Upper lobe of left lung (tissue), 4 donors: ENCODE measurements around the gene ARX.

Source experiments
- EP300 ChIP-seq, 4 donors: sonication (generic); formaldehyde crosslinking; IDR thresholded peaks; one replicate each; pipeline ENCODE4 v1.5.1; 2017; ENCODE audit warnings: antibody characterized with exemption in 4 of 4, control low read depth in 2 of 4
- TF ChIP-seq, protein P1 (sequence below), 6 experiments: fragments of 450-650 bp in 4 of 6; fragments of 200-600 bp in 2 of 6; sonication (generic) in 2 of 6; IDR thresholded peaks; one replicate each; pipeline ENCODE4 v1.5.1; 2016 to 2019; ENCODE audit warnings: antibody characterized with exemption in 6 of 6

DNA sequence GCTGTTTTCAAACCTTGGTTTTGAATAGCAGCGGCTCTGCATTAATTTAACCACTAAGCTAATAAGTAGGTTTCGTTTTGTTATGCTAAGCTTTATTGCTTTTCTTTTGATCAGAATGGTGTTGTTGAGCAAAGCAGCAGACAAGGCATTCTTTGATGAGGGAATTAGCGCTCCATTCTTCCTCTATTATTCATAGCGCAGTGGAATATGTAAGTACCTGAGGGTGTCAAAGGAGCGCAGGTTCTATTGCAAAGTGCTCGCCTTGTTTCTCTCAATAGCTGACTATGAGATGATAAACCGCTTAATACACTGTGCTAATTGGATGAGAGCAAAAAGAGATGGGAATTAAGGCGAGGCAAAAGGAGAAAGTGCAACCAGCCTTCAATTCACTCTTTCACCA, 16.3 kb downstream of the ARX start:
- TF ChIP-seq, protein P1, sequence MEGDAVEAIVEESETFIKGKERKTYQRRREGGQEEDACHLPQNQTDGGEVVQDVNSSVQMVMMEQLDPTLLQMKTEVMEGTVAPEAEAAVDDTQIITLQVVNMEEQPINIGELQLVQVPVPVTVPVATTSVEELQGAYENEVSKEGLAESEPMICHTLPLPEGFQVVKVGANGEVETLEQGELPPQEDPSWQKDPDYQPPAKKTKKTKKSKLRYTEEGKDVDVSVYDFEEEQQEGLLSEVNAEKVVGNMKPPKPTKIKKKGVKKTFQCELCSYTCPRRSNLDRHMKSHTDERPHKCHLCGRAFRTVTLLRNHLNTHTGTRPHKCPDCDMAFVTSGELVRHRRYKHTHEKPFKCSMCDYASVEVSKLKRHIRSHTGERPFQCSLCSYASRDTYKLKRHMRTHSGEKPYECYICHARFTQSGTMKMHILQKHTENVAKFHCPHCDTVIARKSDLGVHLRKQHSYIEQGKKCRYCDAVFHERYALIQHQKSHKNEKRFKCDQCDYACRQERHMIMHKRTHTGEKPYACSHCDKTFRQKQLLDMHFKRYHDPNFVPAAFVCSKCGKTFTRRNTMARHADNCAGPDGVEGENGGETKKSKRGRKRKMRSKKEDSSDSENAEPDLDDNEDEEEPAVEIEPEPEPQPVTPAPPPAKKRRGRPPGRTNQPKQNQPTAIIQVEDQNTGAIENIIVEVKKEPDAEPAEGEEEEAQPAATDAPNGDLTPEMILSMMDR (IDR thresholded peaks at IDR 0.05), result no peak
- TF ChIP-seq EP300 (IDR thresholded peaks at IDR 0.05), result no peak
